22Rv1 (cell line): ENCODE measurements around the gene UBC.
"Not testable (repeated sequence)": the region's sequence is repeated elsewhere in the genome, so short reads cannot be mapped to it uniquely, and the experiment has no call there.

ENCODE experiments used
- H3K27ac ChIP-seq: fragments of 450-650 bp; 2 replicates; pipeline ENCODE4 v1.5.1; 2017
- CTCF ChIP-seq: fragments of 450-650 bp; IDR thresholded peaks from 2 replicates; pipeline ENCODE4 v1.5.1; 2017; ENCODE audit warnings: mild to moderate bottlenecking
- ZFX ChIP-seq: fragments of 450-650 bp; IDR thresholded peaks from 2 replicates; pipeline ENCODE4 v1.6.1; 2017; ENCODE audit warnings: antibody characterized with exemption, borderline replicate concordance

Gene UBC

DNA sequence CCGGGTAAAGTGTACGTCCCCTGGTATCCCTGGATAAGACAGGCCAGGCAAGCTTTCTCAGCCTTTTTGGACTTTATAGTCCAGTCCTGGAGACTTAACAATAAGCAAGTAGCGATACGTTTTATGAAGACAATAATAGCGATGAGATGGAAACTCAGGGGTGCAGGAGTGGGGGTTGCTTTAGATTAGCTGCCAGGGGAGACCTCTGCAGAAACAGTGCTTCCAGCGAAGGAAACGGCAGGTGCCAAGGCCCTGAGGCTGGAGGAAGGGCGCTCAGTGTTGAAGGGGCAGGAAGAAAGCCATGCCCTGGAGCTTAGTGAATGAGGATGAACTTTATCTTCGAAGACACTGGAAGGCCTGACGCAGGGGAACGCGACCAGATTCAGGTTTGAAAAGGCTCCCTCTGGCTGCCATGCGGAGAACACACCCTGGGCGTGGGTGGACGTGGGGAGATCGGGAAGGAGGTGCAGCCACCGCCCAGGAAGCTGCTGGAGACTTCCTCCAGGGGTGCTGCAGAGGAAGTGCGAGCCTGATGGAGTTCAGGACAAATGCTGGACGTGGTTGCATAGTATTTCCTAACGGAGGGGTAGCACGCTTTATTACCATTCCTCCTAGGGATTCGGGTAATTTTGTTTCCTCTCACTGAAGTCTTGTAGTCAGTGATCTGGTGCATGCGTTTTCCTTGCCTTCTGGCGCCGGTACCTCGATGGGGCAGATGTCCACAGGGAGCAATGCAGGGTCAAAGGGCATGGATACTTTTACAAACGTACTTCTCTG is 26.1 kb upstream of the UBC start:
- peak overlapping the region; percentile 96 for H3K27ac ChIP-seq
- TF ChIP-seq CTCF = peak; percentile 97
- TF ChIP-seq ZFX = no peak

GRCh38 chr12:124940143-124940392 is 25.6 kb upstream of the UBC start:
- TF ChIP-seq ZFX = no peak
- no peak for TF ChIP-seq CTCF
- H3K27ac ChIP-seq = peak overlapping the region; percentile 96

DNA sequence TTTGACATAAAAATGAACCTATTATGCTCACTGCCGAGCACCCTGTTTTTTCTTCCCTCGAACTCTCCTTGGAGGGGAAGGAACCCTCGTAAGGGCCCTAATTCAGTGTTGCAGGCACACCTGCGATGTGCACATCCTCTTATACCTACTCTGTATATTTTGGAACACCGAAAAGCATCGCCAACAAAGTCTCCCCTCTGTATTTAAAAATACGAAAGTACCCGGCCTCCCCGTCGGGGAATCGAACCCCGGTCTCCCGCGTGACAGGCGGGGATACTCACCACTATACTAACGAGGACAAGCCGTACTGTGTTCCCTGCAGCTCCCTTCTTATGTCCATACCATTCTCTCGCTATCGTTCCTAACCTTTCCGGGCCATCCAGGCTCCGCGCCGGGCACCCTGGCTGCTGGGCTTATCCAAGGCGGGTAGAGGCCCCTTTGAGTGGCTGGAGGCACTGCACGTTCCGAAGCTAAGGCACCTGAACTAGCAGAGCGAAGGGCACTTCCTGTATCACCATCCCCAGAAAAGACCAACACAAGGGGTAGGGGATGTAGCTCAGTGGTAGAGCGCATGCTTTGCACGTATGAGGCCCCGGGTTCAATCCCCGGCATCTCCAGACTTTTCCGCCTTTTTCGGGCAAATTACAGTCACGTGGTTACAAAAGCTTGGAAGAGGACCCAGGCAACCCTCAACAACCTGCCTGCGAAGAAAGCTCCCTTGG is 25.1 kb upstream of the UBC start:
- peak overlapping the region; percentile 96 for H3K27ac ChIP-seq

GRCh38 chr12:124939079-124939420 is 24.6 kb upstream of the UBC start:
- TF ChIP-seq ZFX (no peak), CTCF (peak; percentile 88)
- H3K27ac ChIP-seq = peak overlapping the region; percentile 96

More for the DNA sequence above, 25.1 kb upstream of the UBC start:
- TF ChIP-seq ZFX (no peak), CTCF (peak; percentile 59)

DNA sequence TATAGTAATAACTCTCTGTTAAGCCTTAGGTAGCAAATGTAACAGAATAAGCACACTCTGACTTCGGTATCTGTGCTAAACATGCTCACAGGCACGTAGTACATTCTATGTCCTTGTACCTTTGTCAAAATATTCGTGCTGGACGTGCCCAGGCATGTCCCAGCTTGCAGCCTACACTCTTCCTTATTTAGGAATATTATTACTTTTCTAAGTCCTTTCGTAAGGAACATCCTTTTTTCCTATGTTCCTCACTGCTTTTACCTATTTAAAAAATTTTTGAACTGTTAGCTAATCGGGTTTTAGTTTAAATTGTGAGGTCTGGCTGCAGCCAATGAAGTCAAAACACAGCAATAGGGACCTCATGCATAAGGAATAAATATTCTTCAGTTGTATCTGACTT is 24.1 kb upstream of the UBC start:
- peak overlapping the region; percentile 96 for H3K27ac ChIP-seq
- TF ChIP-seq ZFX (no peak), CTCF (no peak)

DNA sequence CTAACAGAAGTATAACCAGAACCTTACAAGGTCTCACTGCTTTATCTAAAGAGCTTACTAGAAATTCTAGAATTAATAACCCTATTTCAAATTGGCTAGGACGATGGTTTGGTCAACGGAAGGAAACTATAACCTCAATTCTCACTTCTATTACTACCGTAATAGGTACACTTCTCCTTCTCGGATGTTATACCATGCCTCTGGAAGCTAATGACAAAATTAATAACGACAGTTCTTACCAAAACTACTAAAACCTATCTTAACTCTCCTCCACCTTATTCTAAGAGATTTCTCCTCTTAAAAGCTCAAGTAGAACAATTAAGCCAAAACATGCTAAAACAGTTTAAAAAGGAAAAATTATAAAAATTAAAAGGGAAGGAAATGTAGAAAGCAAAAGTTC is 23.7 kb upstream of the UBC start:
- H3K27ac ChIP-seq = peak overlapping the region; percentile 96
- TF ChIP-seq ZFX = no peak

DNA sequence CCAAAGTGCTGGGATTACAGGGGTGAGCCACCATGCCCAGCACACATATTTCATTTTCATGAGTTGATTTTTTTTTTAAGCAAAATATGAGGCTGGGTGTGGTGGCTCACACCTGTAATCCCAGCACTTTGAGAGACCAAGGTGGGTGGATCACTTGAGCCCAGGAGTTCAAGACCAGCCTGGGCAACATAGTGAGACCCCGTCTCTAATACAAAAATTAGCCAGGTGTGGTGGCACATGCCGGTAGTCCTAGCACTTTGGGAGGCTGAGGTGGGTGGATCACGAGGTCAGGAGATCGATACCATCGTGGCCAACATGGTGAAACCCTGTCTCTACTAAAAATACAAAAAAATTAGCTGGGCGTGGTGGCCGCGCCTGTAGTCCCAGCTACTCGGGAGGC is 17.1 kb upstream of the UBC start:
- H3K27ac ChIP-seq = not testable (repeated sequence)

DNA sequence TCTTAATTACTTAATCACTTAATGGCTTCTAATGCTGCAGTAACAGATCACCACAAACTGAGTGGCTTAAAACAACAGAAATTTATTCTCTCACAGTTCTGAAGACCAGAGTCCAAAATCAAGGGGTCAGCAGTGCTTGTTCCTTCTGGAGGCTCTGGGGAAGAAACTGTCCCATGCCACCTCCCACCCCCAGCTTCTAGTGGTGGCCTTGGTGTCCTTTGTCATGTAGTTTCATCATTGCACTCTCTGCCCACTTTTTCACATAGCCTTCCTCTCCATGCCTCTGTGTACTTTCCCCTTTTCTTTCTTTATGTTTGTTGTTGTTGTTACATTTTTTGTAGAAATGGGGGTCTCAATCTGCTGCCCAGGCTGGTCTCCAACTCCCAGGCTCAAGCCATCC is 16.1 kb upstream of the UBC start:
- H3K27ac ChIP-seq = no peak overlapping the region
- TF ChIP-seq ZFX (no peak), CTCF (no peak)
